Body of pancreas (tissue), 4 donors: Measurements from ENCODE around the gene EHBP1.

ENCODE experiments used
- POLR2A ChIP-seq, 3 donors: fragments of 450-650 bp; IDR thresholded peaks; one replicate each; pipeline ENCODE4 v1.6.1; 2016; ENCODE audit warnings: antibody characterized with exemption in 3 of 3, mild to moderate bottlenecking in 2 of 3
- TF ChIP-seq, protein P1 (sequence below), 7 experiments: fragments of 450-650 bp in 4 of 7; fragments of 200-600 bp in 3 of 7; sonication (generic) in 3 of 7; IDR thresholded peaks; one replicate each; pipeline ENCODE4 v1.5.1; 2016 to 2019; ENCODE audit warnings: antibody characterized with exemption in 7 of 7

DNA sequence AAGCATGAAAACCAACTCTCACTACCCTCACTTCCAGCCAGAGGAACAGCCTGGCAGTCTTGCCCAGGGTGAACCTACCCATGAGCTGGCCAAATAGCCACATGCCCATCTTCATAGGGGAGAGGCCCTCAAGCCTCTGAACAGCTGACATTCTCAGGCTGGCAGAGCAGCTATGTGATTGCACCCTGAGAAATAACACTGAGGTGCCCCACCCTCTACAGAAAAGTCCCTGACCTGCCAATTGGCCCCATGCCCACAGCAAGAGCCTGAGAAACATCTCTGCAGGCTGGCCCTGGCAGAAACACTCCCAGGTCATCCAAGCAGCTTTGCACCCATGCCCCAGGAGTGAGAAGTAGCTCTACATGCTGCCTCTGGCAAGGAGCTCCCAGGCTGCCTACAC lies 217.7 kb downstream of the EHBP1 start:
- no peak for TF ChIP-seq POLR2A (IDR thresholded peaks at IDR 0.05)
- TF ChIP-seq, protein P1, sequence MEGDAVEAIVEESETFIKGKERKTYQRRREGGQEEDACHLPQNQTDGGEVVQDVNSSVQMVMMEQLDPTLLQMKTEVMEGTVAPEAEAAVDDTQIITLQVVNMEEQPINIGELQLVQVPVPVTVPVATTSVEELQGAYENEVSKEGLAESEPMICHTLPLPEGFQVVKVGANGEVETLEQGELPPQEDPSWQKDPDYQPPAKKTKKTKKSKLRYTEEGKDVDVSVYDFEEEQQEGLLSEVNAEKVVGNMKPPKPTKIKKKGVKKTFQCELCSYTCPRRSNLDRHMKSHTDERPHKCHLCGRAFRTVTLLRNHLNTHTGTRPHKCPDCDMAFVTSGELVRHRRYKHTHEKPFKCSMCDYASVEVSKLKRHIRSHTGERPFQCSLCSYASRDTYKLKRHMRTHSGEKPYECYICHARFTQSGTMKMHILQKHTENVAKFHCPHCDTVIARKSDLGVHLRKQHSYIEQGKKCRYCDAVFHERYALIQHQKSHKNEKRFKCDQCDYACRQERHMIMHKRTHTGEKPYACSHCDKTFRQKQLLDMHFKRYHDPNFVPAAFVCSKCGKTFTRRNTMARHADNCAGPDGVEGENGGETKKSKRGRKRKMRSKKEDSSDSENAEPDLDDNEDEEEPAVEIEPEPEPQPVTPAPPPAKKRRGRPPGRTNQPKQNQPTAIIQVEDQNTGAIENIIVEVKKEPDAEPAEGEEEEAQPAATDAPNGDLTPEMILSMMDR (IDR thresholded peaks at IDR 0.05), result no peak
